GM21825 (cell line): ENCODE measurements around the gene LNX2.

Experiments
- ATAC-seq: cut with Tn5 transposase; IDR thresholded peaks from one replicate; pipeline ENCODE4 v1.9.1; 2021; ENCODE audit warnings: mild to moderate bottlenecking, moderate library complexity; ENCODE audit not compliant: unreplicated experiment

The LNX2 gene

DNA sequence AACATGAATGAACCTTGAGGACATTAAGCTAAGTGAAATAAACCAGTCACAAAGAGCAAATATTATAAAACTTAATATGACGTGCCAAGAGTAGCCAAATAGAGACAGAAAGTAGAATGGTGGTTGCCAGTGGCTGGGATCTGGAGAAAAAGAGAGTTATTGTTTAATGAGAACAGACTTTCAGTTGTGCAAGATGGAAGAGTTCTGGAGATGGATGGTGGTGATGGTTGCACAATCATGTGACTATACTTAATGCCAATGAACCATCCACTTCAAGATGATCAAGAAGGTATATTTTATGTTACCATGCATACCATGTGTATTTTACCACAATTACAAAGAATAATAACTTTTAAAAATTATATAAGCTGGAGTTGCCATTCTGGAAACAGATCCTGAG is 104.2 kb downstream of the LNX2 start:
- ATAC-seq, result no peak

DNA sequence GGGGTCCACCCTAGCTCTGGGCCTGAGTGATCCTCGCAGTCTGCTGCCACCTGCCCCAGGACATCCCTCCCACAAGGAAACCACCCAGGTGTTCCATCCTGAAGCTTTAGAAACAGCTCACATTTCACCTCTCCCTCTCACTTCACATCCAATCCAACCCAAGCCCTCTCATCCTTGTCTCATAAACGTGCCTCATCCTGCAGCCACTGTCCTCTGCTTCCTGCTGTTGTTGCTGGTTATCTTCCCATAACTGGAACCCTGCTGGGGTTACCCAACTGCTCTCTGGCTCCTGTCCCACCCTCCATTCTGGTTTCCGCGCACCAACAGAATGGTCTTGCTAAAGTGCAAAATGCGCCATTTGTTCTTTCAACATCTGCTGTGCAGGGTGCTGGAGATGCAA is 110.2 kb downstream of the LNX2 start:
- no peak for ATAC-seq

DNA sequence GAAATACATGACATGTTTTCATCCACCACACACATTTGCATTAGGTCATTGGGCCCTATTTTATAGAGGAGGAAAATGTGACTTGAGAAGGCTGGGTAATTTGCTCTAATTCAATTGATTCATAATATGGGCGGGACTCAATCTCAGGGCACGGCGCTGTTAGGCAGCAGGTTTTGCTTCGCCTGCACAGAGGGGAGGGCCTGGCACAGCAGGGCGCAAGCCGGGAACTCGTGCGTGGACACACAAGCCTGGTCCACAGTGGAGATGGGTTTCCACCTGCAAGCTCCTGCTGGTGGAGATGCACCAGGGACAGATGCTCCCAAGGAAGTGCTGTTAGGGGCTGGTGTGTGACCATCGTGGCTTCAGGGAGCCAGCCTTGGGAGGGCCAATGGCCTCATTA is 111.5 kb downstream of the LNX2 start:
- no peak for ATAC-seq

DNA sequence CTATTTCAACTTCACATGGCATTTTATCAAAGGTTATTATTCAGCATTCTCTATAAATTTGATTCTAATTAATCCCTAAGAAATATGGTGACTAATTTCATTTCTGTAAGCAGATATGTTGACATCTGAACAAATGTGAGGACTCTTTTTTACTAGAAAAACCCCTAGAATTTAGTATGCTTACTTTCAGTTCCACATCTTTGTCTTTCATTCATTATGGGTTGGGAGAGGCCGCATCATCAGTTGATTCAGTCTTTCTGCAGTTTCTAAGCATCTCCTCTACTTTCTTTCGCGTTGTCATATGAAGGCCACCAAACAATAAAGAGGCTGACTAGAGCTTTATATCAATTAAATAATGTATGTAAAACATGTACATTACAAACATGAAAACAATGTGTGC is 114.5 kb downstream of the LNX2 start:
- ATAC-seq, result no peak

DNA sequence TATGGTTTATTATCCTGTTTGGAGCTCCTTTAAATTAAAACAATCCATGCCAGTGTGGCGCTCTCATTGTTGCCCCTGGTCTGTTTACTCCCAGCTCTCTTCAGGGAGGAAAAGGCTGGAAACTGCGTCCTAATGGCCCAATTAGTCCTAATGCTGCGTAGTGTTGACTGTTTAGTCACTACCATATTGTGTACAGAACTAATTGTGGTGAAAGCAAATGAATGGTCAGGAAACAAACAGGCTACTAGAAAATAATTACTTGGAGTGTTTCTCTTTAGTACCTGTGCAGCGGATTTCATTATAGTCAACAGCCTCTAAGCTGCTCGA is 115.5 kb downstream of the LNX2 start:
- ATAC-seq, result no peak

DNA sequence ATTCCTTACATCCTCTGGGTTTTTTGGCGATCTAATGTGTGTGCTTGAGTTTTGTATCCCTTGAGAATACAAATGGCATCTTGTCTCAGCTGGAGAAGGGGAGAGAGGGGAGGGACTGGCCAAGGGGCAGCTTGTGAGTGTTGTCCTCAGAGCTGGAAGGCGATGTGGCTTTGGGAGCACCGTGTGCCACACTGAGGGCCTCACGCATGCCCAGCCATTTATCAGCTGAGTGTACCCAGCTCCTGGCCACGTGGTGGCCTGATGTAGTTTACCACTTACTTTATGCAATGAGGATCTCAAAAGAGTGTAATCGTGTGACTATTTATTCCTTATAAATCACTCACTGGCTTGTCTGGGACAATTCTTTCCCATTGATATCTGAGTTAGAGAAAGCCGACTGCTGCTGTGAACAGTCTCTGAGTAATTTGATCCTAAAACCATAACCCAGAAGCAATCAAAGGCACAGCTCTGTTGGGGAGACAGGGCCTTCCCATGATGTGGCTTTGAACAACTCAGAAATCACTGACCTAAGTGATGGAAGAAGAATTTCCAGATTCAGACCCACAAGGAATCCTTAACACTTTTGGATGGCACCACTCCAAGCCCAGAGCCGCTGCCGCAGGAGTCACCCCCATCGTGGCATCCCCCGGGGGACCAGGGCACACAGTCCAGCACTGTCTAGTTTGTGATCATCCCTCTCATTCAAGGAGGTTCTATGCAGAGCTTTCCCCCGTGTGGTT is 116.0 kb downstream of the LNX2 start:
- no peak for ATAC-seq

DNA sequence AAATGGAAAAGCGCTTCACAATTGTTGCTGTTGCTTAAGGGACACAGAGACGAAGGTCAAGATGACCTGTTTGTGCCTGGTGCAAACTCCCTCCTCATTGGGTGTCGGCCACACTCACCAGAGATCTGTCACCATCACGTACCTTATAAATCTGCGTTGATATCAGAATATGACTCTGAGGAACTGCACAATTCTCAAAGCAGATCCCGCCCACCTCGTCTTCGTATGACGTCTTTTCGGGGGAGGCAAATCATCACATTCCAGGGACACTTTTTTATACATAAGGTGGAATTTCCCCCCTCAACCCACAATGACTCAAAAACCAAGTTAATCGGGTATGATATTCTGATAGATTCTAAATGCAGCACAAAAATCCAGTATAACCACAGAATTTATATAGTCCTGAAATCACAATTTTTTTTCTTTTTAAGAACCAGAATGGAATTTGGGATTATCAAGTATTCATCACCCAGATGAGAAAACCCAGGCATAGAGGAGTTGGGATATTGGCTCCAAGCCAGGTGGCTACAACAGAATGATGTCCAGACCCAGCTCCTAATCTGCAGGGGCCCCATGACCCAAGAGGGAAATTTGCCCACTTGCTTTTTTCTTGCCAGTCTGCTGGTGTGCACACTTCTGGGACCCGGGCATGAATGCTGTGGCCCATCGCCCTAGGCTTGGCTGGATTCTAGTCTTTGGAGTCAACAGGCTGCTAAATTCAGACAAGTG is 119.4 kb downstream of the LNX2 start:
- ATAC-seq, result no peak

DNA sequence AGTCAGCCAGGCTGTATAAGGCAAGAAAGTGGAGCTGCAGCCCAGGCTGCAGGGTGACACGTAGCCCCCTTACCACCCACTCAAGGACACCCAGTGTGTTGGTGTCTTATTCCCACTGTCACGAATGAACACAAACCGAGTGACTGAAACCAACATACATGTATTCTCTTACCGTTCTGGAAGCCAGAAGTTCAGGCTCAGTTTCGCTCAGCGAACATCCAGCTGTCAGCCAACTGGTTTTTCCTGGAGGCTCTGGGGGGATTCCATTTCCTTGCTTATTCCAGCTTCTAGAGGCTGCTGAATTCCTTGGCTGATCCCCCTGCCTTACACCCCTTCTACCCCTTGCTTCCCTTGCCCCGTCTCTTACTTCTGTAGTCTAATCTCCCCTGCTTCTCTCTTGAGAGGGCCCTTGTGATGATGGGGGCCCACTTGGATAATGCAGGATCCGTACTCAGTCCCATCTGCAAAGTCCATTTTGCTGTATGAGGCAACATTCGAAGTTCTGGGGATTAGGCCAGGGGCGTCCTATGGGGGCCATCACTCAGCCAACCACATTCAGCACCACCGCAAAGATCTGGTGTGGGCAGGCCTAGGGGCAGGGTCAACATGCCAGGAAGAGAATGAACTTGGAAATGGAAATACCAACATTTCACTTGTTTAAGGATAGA is 122.6 kb downstream of the LNX2 start:
- ATAC-seq, result no peak

DNA sequence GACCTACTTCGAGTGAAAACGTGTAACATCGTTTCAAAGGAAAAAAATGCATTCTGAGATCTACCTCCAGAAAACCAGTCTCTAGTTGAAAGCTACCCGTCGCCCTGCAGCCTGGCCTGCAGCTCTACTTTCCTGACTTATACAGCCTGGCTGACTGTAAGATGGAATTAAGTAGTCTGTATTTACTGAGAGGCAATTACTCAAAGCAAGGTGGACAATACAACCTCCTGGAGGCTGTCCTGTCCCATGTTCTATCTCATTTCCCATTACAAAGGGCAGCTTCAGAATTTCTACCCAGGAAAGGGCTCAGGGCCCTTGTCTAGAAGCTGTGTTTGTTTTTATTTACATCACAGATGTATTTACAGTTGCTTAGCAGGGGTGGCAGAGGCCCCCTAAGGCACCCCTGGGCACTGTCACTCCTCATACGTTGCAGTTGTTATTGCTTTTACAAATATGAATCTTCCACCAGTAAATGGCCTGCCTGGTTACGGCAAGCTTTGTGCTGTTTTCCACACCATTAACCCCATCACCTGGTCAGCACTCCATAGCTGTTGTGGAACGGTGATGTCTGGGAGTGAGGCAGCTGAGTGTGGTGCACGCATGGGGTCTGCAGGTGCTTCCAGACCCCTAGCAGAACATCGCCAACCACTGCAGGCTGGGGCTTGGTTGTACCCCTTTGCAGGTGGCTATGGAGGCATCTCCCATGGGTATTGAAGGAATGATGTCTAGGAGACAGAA is 123.6 kb downstream of the LNX2 start:
- ATAC-seq, result no peak

DNA sequence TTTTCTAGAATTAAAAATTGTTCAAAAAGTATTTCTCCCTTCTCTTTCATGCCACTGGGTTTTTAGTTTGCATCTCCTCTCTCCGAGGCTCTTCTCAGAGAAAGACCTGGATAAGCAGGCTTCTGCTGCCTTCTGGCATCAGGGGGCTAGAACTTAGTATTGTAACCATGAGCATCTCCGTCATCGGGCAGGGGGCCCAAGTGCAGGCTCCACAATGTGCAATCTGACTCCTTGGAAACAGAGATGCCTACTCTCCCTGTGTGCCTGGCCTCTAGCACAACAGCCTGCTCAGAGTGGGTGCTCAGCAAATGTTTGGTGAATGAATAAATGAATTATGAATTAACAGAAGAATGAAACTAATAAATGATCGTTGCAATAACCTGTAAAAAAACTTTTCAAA is 124.3 kb downstream of the LNX2 start:
- no peak for ATAC-seq
